Subcutaneous adipose tissue (tissue), 4 donors: ENCODE measurements around the gene MRPS5. TPM values are rescaled to one million over a fixed set of nuclear protein-coding genes. Genes with fewer than 3 reads are reported as not detected.

Experiments
- total RNA-seq, 4 donors: library from RNA; depleted of rRNA; stranded (reverse); fragments of >200 nt; gene quantifications; one replicate each; pipeline ENCODE4 v1.1.0, GENCODE V29; 2016
- TF ChIP-seq, protein P1 (sequence below): fragments of 450-650 bp; IDR thresholded peaks from one replicate; pipeline ENCODE4 v1.5.1; 2016; ENCODE audit warnings: low read depth, mild to moderate bottlenecking, control low read depth, antibody characterized with exemption, moderate library complexity

The MRPS5 gene
- total RNA-seq, 4 donors from 2014 or later: 31.1 to 50.2 (median 39.5) TPM

GRCh38 chr2:95113464-95113863, 8.1 kb downstream of the MRPS5 start:
- TF ChIP-seq, protein P1, sequence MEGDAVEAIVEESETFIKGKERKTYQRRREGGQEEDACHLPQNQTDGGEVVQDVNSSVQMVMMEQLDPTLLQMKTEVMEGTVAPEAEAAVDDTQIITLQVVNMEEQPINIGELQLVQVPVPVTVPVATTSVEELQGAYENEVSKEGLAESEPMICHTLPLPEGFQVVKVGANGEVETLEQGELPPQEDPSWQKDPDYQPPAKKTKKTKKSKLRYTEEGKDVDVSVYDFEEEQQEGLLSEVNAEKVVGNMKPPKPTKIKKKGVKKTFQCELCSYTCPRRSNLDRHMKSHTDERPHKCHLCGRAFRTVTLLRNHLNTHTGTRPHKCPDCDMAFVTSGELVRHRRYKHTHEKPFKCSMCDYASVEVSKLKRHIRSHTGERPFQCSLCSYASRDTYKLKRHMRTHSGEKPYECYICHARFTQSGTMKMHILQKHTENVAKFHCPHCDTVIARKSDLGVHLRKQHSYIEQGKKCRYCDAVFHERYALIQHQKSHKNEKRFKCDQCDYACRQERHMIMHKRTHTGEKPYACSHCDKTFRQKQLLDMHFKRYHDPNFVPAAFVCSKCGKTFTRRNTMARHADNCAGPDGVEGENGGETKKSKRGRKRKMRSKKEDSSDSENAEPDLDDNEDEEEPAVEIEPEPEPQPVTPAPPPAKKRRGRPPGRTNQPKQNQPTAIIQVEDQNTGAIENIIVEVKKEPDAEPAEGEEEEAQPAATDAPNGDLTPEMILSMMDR: no peak

DNA sequence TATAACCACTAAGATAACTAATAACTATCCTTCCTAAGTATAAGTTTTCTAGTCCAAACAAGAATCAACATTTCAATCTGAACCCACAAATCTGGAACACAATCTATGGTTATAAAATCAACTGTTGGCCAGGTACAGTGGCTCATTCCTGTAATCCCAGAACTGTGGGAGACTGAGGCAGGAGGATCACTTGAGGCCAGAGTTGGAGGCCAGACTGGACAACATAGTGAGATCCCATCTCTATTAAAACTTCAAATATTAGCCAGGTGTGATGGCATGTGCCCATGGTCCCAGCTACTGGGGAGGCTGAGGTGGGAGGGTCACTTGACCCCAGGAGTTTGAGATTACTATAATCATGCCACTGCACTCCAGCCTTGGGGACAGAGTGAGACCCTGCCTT, 11.2 kb downstream of the MRPS5 start:
- TF ChIP-seq, protein P1: no peak

- TF ChIP-seq, protein P1: no peak
These were observed 12.3 kb downstream of the MRPS5 start for GRCh38 chr2:95109260-95109659.

- TF ChIP-seq, protein P1: no peak
These were observed 15.5 kb downstream of the MRPS5 start for GRCh38 chr2:95106081-95106480.

DNA sequence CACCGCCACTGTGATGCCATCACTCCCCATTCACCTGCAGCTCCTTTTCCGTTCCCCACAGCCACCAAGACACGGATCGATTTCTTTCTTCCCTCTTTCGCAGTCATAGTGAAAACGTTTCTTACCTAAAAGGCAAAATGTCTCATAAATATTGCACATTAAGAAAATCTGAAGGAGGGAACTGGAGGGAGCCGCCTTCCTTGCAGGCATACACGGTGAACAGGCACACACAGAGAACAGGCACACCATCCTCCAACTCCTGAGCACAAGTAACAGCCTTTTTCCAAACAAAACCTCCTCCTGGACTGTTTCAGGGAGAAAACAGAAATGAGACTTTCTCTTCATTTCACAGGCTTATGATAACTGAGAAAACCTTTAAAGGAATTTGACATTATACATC, 17.0 kb downstream of the MRPS5 start:
- TF ChIP-seq, protein P1: no peak

GRCh38 chr2:95099910-95100309, 21.7 kb downstream of the MRPS5 start:
- TF ChIP-seq, protein P1: no peak

DNA sequence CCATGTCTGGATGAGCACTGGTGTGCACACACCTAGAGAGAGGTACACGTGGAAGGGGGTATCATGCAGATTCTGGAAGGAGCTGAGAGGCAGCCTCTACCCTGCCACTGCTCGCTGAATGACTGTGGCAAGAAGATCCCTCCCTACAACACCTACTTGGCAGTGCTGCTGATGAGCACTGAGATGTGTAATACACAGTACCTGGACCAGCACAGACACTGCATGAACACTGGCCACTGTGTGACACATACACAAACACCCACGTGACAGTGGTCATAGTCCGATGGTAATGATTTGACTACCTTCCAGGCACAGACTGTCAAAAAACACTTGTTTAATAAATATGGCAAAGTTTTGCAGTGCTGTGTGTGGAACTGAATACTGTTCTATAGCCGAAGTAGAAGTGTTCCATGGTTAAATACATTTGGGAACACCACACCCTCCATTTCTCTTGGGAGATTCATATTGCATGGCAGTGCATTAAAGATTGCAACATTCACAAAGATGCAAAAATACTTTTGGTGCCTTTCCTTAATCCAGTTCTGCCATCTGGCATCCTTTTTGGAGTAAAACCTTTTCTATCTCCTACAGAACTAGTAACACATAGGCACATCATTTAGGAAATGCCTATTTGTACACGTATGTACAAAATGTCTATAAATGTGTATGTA, 29.6 kb downstream of the MRPS5 start:
- TF ChIP-seq, protein P1: no peak
